Neural progenitor cell (in vitro differentiated cells): ENCODE measurements around the gene ZPBP. TPM values are rescaled to one million over a fixed set of nuclear protein-coding genes. Genes with fewer than 3 reads are reported as not detected.

Source experiments
- DNase-seq: peaks from one replicate; pipeline ENCODE4 v3.0.0-alpha.2; 2016; ENCODE audit warnings: low spot score
- H2AFZ ChIP-seq: fragments of 200-600 bp; sonication (generic); replicated peaks from 2 replicates; pipeline ENCODE4 v1.6.1; 2016; ENCODE audit warnings: antibody characterized with exemption
- H3F3A ChIP-seq: fragments of 200-600 bp; sonication (generic); 2 replicates; pipeline ENCODE4 v1.6.1; 2016; ENCODE audit warnings: antibody characterized with exemption, low read depth
- H3K27ac ChIP-seq: fragments of 200-600 bp; sonication (generic); 2 replicates; pipeline ENCODE4 v1.5.1; 2016; ENCODE audit warnings: mild to moderate bottlenecking
- H3K27me3 ChIP-seq: fragments of 200-600 bp; sonication (generic); 2 replicates; pipeline ENCODE4 v1.6.1; 2016; ENCODE audit warnings: mild to moderate bottlenecking, moderate library complexity
- H3K36me3 ChIP-seq: fragments of 200-600 bp; sonication (generic); 2 replicates; pipeline ENCODE4 v1.5.1; 2016
- H3K4me1 ChIP-seq: fragments of 200-600 bp; sonication (generic); 2 replicates; pipeline ENCODE4 v1.6.1; 2016; ENCODE audit warnings: mixed run types
- H3K4me2 ChIP-seq: fragments of 200-600 bp; sonication (generic); 2 replicates; pipeline ENCODE4 v1.6.1; 2016
- H3K4me3 ChIP-seq: fragments of 200-600 bp; sonication (generic); 2 replicates; pipeline ENCODE4 v1.5.1; 2016
- H3K79me2 ChIP-seq: fragments of 200-600 bp; sonication (generic); 2 replicates; pipeline ENCODE4 v1.6.1; 2016; ENCODE audit warnings: low read depth
- H3K9ac ChIP-seq: fragments of 200-600 bp; sonication (generic); 2 replicates; pipeline ENCODE4 v1.6.1; 2016
- H3K9me3 ChIP-seq: fragments of 200-600 bp; sonication (generic); 2 replicates; pipeline ENCODE4 v1.5.1; 2016; ENCODE audit warnings: low read depth
- H4K20me1 ChIP-seq: fragments of 200-600 bp; sonication (generic); 2 replicates; pipeline ENCODE4 v1.6.1; 2016; ENCODE audit warnings: low read depth
- H3K27ac Mint-ChIP-seq: 3 replicates; pipeline ENCODE4 v1.8.0; 2021; ENCODE audit warnings: mixed read lengths
- H3K27me3 Mint-ChIP-seq: 2 replicates; pipeline ENCODE4 v1.8.0; 2022; ENCODE audit warnings: low read depth, mild to moderate bottlenecking, inconsistent platforms, moderate library complexity, mixed read lengths; ENCODE audit not compliant: insufficient read depth
- H3K36me3 Mint-ChIP-seq: 3 replicates; pipeline ENCODE4 v1.8.0; 2021; ENCODE audit warnings: mixed read lengths
- H3K4me1 Mint-ChIP-seq: 3 replicates; pipeline ENCODE4 v1.8.0; 2021; ENCODE audit warnings: mixed read lengths
- H3K4me3 Mint-ChIP-seq: 3 replicates; pipeline ENCODE4 v1.8.0; 2021; ENCODE audit warnings: mild to moderate bottlenecking, moderate library complexity, mixed read lengths
- H3K9me3 Mint-ChIP-seq: 3 replicates; pipeline ENCODE4 v1.8.0; 2020; ENCODE audit warnings: mixed read lengths
- EZH2 ChIP-seq: fragments of 200-600 bp; sonication (generic); IDR thresholded peaks from 2 replicates; pipeline ENCODE4 v1.6.1; 2017; ENCODE audit warnings: antibody characterized with exemption, mild to moderate bottlenecking, moderate library complexity
- EZH2phosphoT487 ChIP-seq: fragments of 200-600 bp; sonication (generic); IDR thresholded peaks from 2 replicates; pipeline ENCODE4 v1.6.1; 2017; ENCODE audit warnings: antibody characterized with exemption
- total RNA-seq: library from RNA; depleted of rRNA; stranded (reverse); fragments of >200 nt; gene quantifications from 2 replicates; pipeline ENCODE4 v1.2.3, GENCODE V29; 2015; ENCODE audit warnings: low replicate concordance
- TF ChIP-seq, protein P1 (sequence below): fragments of 200-600 bp; sonication (generic); IDR thresholded peaks from 2 replicates; pipeline ENCODE4 v1.5.1; 2017; ENCODE audit warnings: antibody characterized with exemption, mild to moderate bottlenecking

The ZPBP gene
- total RNA-seq, 1 donor from 2014 or later, result not detected

GRCh38 chr7:49937608-49938007 lies 155.4 kb downstream of the ZPBP start:
- Histone ChIP-seq H3K4me3 (no peak overlapping the region), H2AFZ (no peak overlapping the region), H3K27ac (no peak overlapping the region), H3F3A (no peaks in the 10 kb centered on the region), H3K79me2 (no peaks in the 10 kb centered on the region), H3K9me3 (no peaks in the 10 kb centered on the region), H3K36me3 (no peaks in the 10 kb centered on the region), H3K27me3 (no peaks in the 10 kb centered on the region), H3K4me2 (no peak overlapping the region), H3K9ac (no peak overlapping the region), H3K4me1 (no peaks in the 10 kb centered on the region), H4K20me1 (no peaks in the 10 kb centered on the region)
- Mint-ChIP-seq H3K36me3 (no peaks in the 10 kb centered on the region), H3K27ac (no peak overlapping the region), H3K27me3 (no peaks in the 10 kb centered on the region), H3K9me3 (peaks cover 10% of the 10 kb centered on the region), H3K4me3 (no peak overlapping the region), H3K4me1 (no peaks in the 10 kb centered on the region)
- DNase-seq, result no peak
- TF ChIP-seq, protein P1, sequence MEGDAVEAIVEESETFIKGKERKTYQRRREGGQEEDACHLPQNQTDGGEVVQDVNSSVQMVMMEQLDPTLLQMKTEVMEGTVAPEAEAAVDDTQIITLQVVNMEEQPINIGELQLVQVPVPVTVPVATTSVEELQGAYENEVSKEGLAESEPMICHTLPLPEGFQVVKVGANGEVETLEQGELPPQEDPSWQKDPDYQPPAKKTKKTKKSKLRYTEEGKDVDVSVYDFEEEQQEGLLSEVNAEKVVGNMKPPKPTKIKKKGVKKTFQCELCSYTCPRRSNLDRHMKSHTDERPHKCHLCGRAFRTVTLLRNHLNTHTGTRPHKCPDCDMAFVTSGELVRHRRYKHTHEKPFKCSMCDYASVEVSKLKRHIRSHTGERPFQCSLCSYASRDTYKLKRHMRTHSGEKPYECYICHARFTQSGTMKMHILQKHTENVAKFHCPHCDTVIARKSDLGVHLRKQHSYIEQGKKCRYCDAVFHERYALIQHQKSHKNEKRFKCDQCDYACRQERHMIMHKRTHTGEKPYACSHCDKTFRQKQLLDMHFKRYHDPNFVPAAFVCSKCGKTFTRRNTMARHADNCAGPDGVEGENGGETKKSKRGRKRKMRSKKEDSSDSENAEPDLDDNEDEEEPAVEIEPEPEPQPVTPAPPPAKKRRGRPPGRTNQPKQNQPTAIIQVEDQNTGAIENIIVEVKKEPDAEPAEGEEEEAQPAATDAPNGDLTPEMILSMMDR, result no peak
- TF ChIP-seq EZH2, result no peak
- TF ChIP-seq EZH2phosphoT487, result no peak

DNA sequence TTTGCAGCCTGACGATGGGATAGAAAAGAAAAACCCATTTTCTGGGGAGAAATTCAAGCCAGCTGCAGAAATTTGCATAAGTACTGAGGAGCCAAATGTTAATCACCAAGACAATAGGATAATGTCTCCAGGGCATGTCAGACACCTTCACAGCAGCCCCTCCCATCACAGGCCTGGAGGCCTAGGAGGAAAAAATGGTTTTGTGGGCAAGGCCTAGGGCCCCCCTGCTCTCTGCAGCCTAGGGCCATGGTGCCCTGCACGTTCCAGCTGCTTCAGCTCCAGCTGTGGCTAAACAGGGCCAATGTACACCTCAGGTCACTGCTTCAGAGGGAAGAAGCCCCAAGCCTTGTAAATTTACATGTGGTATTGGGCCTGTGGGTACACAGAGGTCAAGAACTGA lies 161.4 kb downstream of the ZPBP start:
- Histone ChIP-seq H3K79me2 (no peaks in the 10 kb centered on the region), H3K27me3 (no peaks in the 10 kb centered on the region), H3K4me3 (no peak overlapping the region), H3K4me1 (no peaks in the 10 kb centered on the region), H3K9ac (no peak overlapping the region), H3K9me3 (no peaks in the 10 kb centered on the region), H3K27ac (no peak overlapping the region), H3F3A (no peaks in the 10 kb centered on the region), H4K20me1 (no peaks in the 10 kb centered on the region), H3K4me2 (no peak overlapping the region), H2AFZ (no peak overlapping the region), H3K36me3 (no peaks in the 10 kb centered on the region)
- no peak overlapping the region for H3K27ac Mint-ChIP-seq
- no peaks in the 10 kb centered on the region for H3K4me1 Mint-ChIP-seq
- no peaks in the 10 kb centered on the region for H3K27me3 Mint-ChIP-seq
- DNase-seq, result no peak
- H3K4me3 Mint-ChIP-seq, result no peak overlapping the region
- H3K9me3 Mint-ChIP-seq, result peaks cover 18% of the 10 kb centered on the region
- TF ChIP-seq EZH2phosphoT487 (no peak), EZH2 (no peak)
- TF ChIP-seq, protein P1, result no peak
- peaks cover 2% of the 10 kb centered on the region for H3K36me3 Mint-ChIP-seq

- Mint-ChIP-seq H3K27me3 (no peaks in the 10 kb centered on the region), H3K4me1 (no peaks in the 10 kb centered on the region), H3K36me3 (peaks cover 2% of the 10 kb centered on the region), H3K9me3 (peaks cover 18% of the 10 kb centered on the region), H3K4me3 (no peak overlapping the region), H3K27ac (no peak overlapping the region)
- Histone ChIP-seq H3K36me3 (no peaks in the 10 kb centered on the region), H3K4me2 (no peak overlapping the region), H3K9ac (no peak overlapping the region), H3K27ac (no peak overlapping the region), H3F3A (no peaks in the 10 kb centered on the region), H4K20me1 (no peaks in the 10 kb centered on the region), H3K4me1 (no peaks in the 10 kb centered on the region), H3K79me2 (no peaks in the 10 kb centered on the region), H3K4me3 (no peak overlapping the region), H3K9me3 (no peaks in the 10 kb centered on the region), H3K27me3 (no peaks in the 10 kb centered on the region), H2AFZ (no peak overlapping the region)
- DNase-seq, result no peak
- TF ChIP-seq EZH2 (no peak), EZH2phosphoT487 (no peak)
- TF ChIP-seq, protein P1, result no peak
Measured at GRCh38 chr7:49928787-49929186, 164.3 kb downstream of the ZPBP start.

DNA sequence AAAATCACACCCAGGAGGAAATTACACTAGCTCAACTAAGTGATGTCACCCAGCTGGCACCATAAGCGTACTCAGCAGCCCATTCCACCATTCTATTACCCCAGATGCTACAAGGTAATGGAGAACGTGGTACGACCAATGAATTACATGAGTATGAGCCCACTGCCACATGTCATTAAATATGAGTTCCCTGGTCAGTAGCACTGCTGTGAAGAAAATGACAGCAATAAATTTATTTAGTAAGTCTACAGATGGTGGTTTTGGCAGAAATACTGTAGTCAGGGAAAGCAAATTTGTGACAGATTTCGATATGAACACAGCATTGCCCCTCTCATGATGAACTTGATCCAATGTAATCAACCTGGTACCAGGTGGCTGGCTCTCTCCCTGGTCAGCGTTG lies 165.4 kb downstream of the ZPBP start:
- no peaks in the 10 kb centered on the region for H3K36me3 ChIP-seq
- no peaks in the 10 kb centered on the region for H3K27me3 ChIP-seq
- no peaks in the 10 kb centered on the region for H3K9me3 ChIP-seq
- no peak overlapping the region for H3K4me3 Mint-ChIP-seq
- H3K27me3 Mint-ChIP-seq, result no peaks in the 10 kb centered on the region
- H3K4me1 Mint-ChIP-seq, result no peaks in the 10 kb centered on the region
- no peak for DNase-seq
- no peaks in the 10 kb centered on the region for H3K79me2 ChIP-seq
- H3K9me3 Mint-ChIP-seq, result peaks cover 15% of the 10 kb centered on the region
- H3K27ac Mint-ChIP-seq, result no peak overlapping the region
- H3K4me3 ChIP-seq, result no peak overlapping the region
- peaks cover 2% of the 10 kb centered on the region for H3K36me3 Mint-ChIP-seq
- no peak overlapping the region for H2AFZ ChIP-seq
- no peaks in the 10 kb centered on the region for H3F3A ChIP-seq
- TF ChIP-seq EZH2phosphoT487, result no peak
- H3K4me1 ChIP-seq, result no peaks in the 10 kb centered on the region
- H3K9ac ChIP-seq, result no peak overlapping the region
- no peak overlapping the region for H3K27ac ChIP-seq
- H3K4me2 ChIP-seq, result no peak overlapping the region
- H4K20me1 ChIP-seq, result no peaks in the 10 kb centered on the region
